MM.1S (cell line): Measurements from ENCODE around the gene CRYBA4.

Source experiments
- DNase-seq: peaks from one replicate; pipeline ENCODE4 v3.0.0-alpha.2; 2015
- H2AFZ ChIP-seq: fragments of 300-600 bp; sonication (generic); 2 replicates; pipeline ENCODE4 v1.6.0; 2016; ENCODE audit warnings: antibody characterized with exemption, low read length
- H3F3A ChIP-seq: fragments of 300-600 bp; sonication (generic); 2 replicates; pipeline ENCODE4 v1.6.1; 2016; ENCODE audit warnings: mild to moderate bottlenecking, antibody characterized with exemption, low read length, moderate library complexity, mixed read lengths; ENCODE audit not compliant: insufficient read depth
- H3K27ac ChIP-seq: fragments of 300-600 bp; sonication (generic); 2 replicates; pipeline ENCODE4 v1.5.1; 2016; ENCODE audit warnings: mild to moderate bottlenecking, low read length
- H3K27me3 ChIP-seq: fragments of 300-600 bp; sonication (generic); replicated peaks from 2 replicates; pipeline ENCODE4 v1.6.0; 2016; ENCODE audit warnings: low read length; ENCODE audit not compliant: insufficient read depth
- H3K36me3 ChIP-seq: fragments of 300-600 bp; sonication (generic); replicated peaks from 2 replicates; pipeline ENCODE4 v1.6.1; 2016; ENCODE audit warnings: mild to moderate bottlenecking, low read length, mixed read lengths; ENCODE audit not compliant: insufficient read depth
- H3K4me1 ChIP-seq: fragments of 300-600 bp; sonication (generic); 2 replicates; pipeline ENCODE4 v1.6.1; 2016; ENCODE audit warnings: low read length, mixed read lengths
- H3K4me2 ChIP-seq: fragments of 300-600 bp; sonication (generic); 2 replicates; pipeline ENCODE4 v1.6.0; 2016; ENCODE audit warnings: low read depth, low read length
- H3K4me3 ChIP-seq: fragments of 300-600 bp; sonication (generic); 2 replicates; pipeline ENCODE4 v1.5.1; 2016; ENCODE audit warnings: low read length, mixed read lengths
- H3K79me2 ChIP-seq: fragments of 300-600 bp; sonication (generic); 2 replicates; pipeline ENCODE4 v1.6.1; 2016; ENCODE audit warnings: mixed run types, low read length, mixed read lengths
- H3K9ac ChIP-seq: fragments of 300-600 bp; sonication (generic); 2 replicates; pipeline ENCODE4 v1.6.1; 2016; ENCODE audit warnings: low read length, mixed read lengths
- H3K9me2 ChIP-seq: fragments of 300-600 bp; sonication (generic); replicated peaks from 2 replicates; pipeline ENCODE4 v1.6.1; 2016; ENCODE audit warnings: mild to moderate bottlenecking, low read length, mixed read lengths; ENCODE audit not compliant: insufficient read depth
- H3K9me3 ChIP-seq: fragments of 300-600 bp; sonication (generic); replicated peaks from 2 replicates; pipeline ENCODE4 v1.6.1; 2016; ENCODE audit warnings: mild to moderate bottlenecking, low read length, mixed read lengths; ENCODE audit not compliant: insufficient read depth
- H4K20me1 ChIP-seq: fragments of 300-600 bp; sonication (generic); 2 replicates; pipeline ENCODE4 v1.6.1; 2016; ENCODE audit warnings: mild to moderate bottlenecking, low read length, moderate library complexity, mixed read lengths; ENCODE audit not compliant: insufficient read depth
- CTCF ChIP-seq: fragments of 300-600 bp; sonication (generic); IDR thresholded peaks from 2 replicates; pipeline ENCODE4 v1.5.1; 2016; ENCODE audit warnings: antibody characterized with exemption, low read length, mixed read lengths
- EZH2 ChIP-seq: fragments of 300-600 bp; sonication (generic); optimal IDR thresholded peaks from 2 replicates; pipeline ENCODE3; 2017; ENCODE audit warnings: low read depth, mild to moderate bottlenecking, antibody characterized with exemption, low read length, mixed read lengths
- EZH2phosphoT487 ChIP-seq: fragments of 300-600 bp; sonication (generic); IDR thresholded peaks from 2 replicates; pipeline ENCODE4 v1.6.1; 2018; ENCODE audit warnings: antibody characterized with exemption, low read length

Gene CRYBA4

GRCh38 chr22:26632422-26633155 is 10.8 kb downstream of the CRYBA4 start:
- no peaks in the 10 kb centered on the region for H3K27me3 ChIP-seq
- H3K9ac ChIP-seq = no peak overlapping the region
- no peaks in the 10 kb centered on the region for H3K9me3 ChIP-seq

GRCh38 chr22:26634189-26634588 is 12.4 kb downstream of the CRYBA4 start:
- Histone ChIP-seq H3K9me2 (no peaks in the 10 kb centered on the region), H3K36me3 (no peaks in the 10 kb centered on the region), H3K79me2 (no peaks in the 10 kb centered on the region), H3K27ac (no peak overlapping the region), H2AFZ (no peak overlapping the region), H3F3A (no peaks in the 10 kb centered on the region), H3K4me2 (no peak overlapping the region), H3K9me3 (no peaks in the 10 kb centered on the region), H3K9ac (no peak overlapping the region), H3K4me3 (no peak overlapping the region), H3K4me1 (0 out of 2 replicates have a peak, but pooled peaks cover 6% of the 10 kb centered on the region), H4K20me1 (no peaks in the 10 kb centered on the region), H3K27me3 (no peaks in the 10 kb centered on the region)
- no peak for DNase-seq
- no peak for TF ChIP-seq EZH2
- TF ChIP-seq CTCF = no peak
- TF ChIP-seq EZH2phosphoT487 = no peak

More at GRCh38 chr22:26632422-26633155, 10.8 kb downstream of the CRYBA4 start:
- Histone ChIP-seq H4K20me1 (no peaks in the 10 kb centered on the region), H3K27ac (no peak overlapping the region), H3K4me3 (no peak overlapping the region), H3F3A (no peaks in the 10 kb centered on the region), H3K79me2 (no peaks in the 10 kb centered on the region), H3K4me1 (peaks cover 14% of the 10 kb centered on the region; the same call in 1 of the 2 replicates), H3K9me2 (no peaks in the 10 kb centered on the region), H3K36me3 (no peaks in the 10 kb centered on the region), H2AFZ (no peak overlapping the region), H3K4me2 (no peak overlapping the region)
- TF ChIP-seq EZH2phosphoT487 (no peak), EZH2 (no peak), CTCF (no peak)
- no peak for DNase-seq

GRCh38 chr22:26635117-26635516 is 13.4 kb downstream of the CRYBA4 start:
- no peaks in the 10 kb centered on the region for H3K9me3 ChIP-seq
- no peaks in the 10 kb centered on the region for H3K36me3 ChIP-seq
- H3K4me2 ChIP-seq = no peak overlapping the region
- no peak overlapping the region for H2AFZ ChIP-seq
- TF ChIP-seq EZH2phosphoT487 = no peak
- no peak for TF ChIP-seq CTCF
- no peak for TF ChIP-seq EZH2
- 0 out of 2 replicates have a peak, but pooled peaks cover 6% of the 10 kb centered on the region for H3K4me1 ChIP-seq
- H3K9ac ChIP-seq = no peak overlapping the region
- no peaks in the 10 kb centered on the region for H4K20me1 ChIP-seq
- H3K9me2 ChIP-seq = no peaks in the 10 kb centered on the region
- H3K79me2 ChIP-seq = no peaks in the 10 kb centered on the region
- no peaks in the 10 kb centered on the region for H3K27me3 ChIP-seq
- H3K4me3 ChIP-seq = no peak overlapping the region
- H3K27ac ChIP-seq = no peak overlapping the region
- H3F3A ChIP-seq = no peaks in the 10 kb centered on the region
- no peak for DNase-seq
